AG04449 (cell line): ENCODE results near the gene DNAI4.

Source experiments
- CTCF ChIA-PET: fragments of 350-600 bp; formaldehyde crosslinking; extraction: SDS; loops from one replicate; lab custom pipeline; 2021; ENCODE audit warnings: antibody characterized with exemption; lab: Yijun Ruan, JAX
- POLR2A ChIA-PET: fragments of 400-600, 350-600 bp; formaldehyde crosslinking; extraction: SDS; loops from one replicate; lab custom pipeline; 2020; ENCODE audit warnings: antibody characterized with exemption, inconsistent platforms; lab: Yijun Ruan, JAX
- DNase-seq: peaks from one replicate; pipeline ENCODE4 v3.0.0-alpha.2; 2010; ENCODE audit warnings: low read depth, low spot score
- H3K4me3 ChIP-seq: 2 replicates; pipeline ENCODE4 v1.5.1; 2011; ENCODE audit warnings: low read depth, mild to moderate bottlenecking, control low read depth, low read length
- TF ChIP-seq, protein P1 (sequence below): IDR thresholded peaks from one replicate; pipeline ENCODE4 v1.5.1; 2011; ENCODE audit warnings: mild to moderate bottlenecking, moderate library complexity, low read length, control low read depth, inconsistent platforms; ENCODE audit not compliant: insufficient read depth; ENCODE audit errors: missing control alignments

The DNAI4 gene

GRCh38 chr1:66947267-66947666, 22.6 kb upstream of the DNAI4 start:
- TF ChIP-seq, protein P1, sequence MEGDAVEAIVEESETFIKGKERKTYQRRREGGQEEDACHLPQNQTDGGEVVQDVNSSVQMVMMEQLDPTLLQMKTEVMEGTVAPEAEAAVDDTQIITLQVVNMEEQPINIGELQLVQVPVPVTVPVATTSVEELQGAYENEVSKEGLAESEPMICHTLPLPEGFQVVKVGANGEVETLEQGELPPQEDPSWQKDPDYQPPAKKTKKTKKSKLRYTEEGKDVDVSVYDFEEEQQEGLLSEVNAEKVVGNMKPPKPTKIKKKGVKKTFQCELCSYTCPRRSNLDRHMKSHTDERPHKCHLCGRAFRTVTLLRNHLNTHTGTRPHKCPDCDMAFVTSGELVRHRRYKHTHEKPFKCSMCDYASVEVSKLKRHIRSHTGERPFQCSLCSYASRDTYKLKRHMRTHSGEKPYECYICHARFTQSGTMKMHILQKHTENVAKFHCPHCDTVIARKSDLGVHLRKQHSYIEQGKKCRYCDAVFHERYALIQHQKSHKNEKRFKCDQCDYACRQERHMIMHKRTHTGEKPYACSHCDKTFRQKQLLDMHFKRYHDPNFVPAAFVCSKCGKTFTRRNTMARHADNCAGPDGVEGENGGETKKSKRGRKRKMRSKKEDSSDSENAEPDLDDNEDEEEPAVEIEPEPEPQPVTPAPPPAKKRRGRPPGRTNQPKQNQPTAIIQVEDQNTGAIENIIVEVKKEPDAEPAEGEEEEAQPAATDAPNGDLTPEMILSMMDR, result no peak
- ChIA-PET POLR2A (no interaction called here), CTCF (no interaction called here)
- DNase-seq, result no peak
- no peak overlapping the region for H3K4me3 ChIP-seq

GRCh38 chr1:66945316-66945715, 20.7 kb upstream of the DNAI4 start:
- CTCF ChIA-PET, result no interaction called here
- POLR2A ChIA-PET, result interaction anchor here (1.4 kb wide), 2 partner anchors 15 to 20 kb away, joined by 4 to 5 read pairs; partner anchors contain the start of genes DNAI4 and MIER1
- DNase-seq, result no peak
- TF ChIP-seq, protein P1, result no peak
- no peak overlapping the region for H3K4me3 ChIP-seq

GRCh38 chr1:66944330-66945274, 19.9 kb upstream of the DNAI4 start:
- CTCF ChIA-PET, result no interaction called here
- TF ChIP-seq, protein P1, result no peak
- DNase-seq, result no peak
- POLR2A ChIA-PET, result interaction anchor here (1.4 kb wide), 2 partner anchors 14 to 19 kb away, joined by 4 to 5 read pairs; partner anchors contain the start of genes DNAI4 and MIER1
- no peak overlapping the region for H3K4me3 ChIP-seq

DNA sequence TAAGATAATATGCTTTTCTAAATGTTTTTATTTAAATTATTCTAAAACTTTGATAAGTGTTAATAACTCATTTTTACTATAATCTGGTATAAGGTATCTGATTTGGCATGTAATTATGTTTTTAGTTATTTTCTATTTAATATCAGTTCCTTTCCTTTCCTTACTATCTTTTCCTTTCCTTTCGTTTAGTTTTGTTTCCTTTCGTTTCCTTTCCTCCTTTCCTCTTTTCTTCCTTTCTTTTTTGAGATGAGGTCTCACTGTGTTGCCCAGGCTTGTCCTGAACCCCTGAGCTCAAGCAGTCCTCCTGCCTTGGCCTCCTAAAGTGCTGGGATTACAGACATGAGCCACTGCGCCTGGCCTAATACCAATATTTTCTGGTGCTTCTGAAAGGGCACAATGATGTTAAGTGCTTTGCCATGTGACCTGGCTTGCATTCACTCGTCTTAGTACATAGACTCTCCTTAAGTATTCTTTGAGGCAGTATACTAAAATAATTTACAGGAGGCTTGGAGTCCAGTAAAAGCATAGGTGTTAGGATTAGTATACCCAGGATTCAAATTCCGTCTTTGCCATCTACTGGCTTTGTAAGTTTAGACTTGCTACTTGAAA, 18.8 kb upstream of the DNAI4 start:
- POLR2A ChIA-PET, result no interaction called here
- TF ChIP-seq, protein P1, result no peak
- no peak overlapping the region for H3K4me3 ChIP-seq
- DNase-seq, result no peak
- CTCF ChIA-PET, result no interaction called here

DNA sequence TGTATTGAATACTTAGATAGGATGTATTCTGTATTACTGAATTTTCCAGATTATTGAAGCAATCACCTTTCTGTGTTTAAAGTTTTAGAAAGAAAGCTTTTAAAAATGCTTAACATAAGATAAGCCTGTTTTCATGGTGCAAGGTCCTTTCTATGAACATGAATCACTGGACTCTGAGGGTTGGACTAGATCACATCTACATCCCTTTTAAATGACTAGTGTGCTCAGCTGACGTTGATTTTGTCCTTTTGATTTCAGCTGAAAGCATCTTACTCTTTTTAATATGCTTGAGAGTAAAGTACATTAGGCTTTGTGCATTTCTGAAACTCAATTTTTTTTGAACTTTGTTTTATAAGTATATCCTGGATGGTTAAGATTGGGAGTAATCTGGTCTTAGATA, 16.3 kb upstream of the DNAI4 start:
- no peak overlapping the region for H3K4me3 ChIP-seq
- no peak for DNase-seq
- POLR2A ChIA-PET, result interaction anchor here (1.3 kb wide), 1 partner anchor 11 kb away, joined by 4 read pairs; no protein-coding TSS in a partner anchor
- TF ChIP-seq, protein P1, result no peak
- CTCF ChIA-PET, result interaction anchor here (0.6 to 1.6 kb wide), 3 partner anchors 12 to 209 kb away, joined by 3 read pairs; partner anchors contain the start of genes DNAI4 and MIER1

- ChIA-PET CTCF (no interaction called here), POLR2A (interaction anchor here (1.2 kb wide), 1 partner anchor 8 kb away, joined by 5 read pairs; no protein-coding TSS in a partner anchor)
- TF ChIP-seq, protein P1, result no peak
- no peak for DNase-seq
- H3K4me3 ChIP-seq, result no peak overlapping the region
Observed at GRCh38 chr1:66938613-66939012, 14.0 kb upstream of the DNAI4 start.
